ENCODE results near the gene PPIP5K1.

PPIP5K1 gene

DNA sequence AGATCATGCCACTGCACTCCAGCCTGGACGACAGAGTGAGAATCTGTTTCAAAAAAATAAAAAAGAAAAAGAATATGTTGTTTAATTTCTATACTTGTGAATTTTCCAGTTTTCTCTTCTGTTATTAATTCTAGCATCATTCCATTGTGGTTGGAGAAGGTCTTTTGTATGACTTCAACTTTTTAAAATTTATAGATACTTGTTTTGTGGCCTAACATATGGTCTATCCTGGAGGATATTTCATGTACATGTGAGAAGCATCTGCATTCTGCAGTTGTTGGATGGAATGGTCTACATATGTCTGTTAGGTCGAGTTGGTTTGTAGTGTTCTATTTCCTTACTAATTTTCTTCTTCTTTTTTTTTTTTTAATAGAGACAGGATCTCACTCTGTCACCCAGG lies 37.0 kb downstream of the PPIP5K1 start:
- H2AFZ ChIP-seq (ENCODE audit: low read depth), result no peak overlapping the region

DNA sequence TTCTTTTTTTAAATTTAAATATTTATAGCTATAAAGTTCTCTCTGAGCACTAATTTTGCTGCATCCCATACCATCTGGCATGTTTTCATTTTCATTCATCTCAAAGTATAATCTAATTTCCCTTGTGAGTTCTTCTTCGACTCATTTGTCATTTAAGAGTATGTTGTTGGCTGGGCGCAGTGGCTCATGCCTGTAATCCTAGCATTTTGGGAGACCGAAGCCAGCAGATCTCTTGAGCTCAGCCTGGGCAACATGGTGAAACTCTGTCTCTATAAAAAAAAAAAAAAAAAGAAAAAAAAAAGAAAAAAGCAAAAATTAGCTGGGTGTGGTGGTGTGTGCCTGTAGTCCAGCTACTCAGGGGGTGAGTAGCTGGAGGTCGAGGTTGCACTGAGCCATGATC lies 37.8 kb downstream of the PPIP5K1 start:
- H2AFZ ChIP-seq (ENCODE audit: low read depth), result no peak overlapping the region
- no peak overlapping the region for H3K9ac ChIP-seq
- H3K4me3 ChIP-seq (IDR thresholded peaks at IDR 0.05; ENCODE audit: insufficient read depth, low read depth, low read length), result no peak overlapping the region
- no peak overlapping the region for H3K27ac ChIP-seq
- H3K36me3 ChIP-seq (ENCODE audit: insufficient read depth), result no peaks in the 10 kb centered on the region
- TF ChIP-seq, protein P1, sequence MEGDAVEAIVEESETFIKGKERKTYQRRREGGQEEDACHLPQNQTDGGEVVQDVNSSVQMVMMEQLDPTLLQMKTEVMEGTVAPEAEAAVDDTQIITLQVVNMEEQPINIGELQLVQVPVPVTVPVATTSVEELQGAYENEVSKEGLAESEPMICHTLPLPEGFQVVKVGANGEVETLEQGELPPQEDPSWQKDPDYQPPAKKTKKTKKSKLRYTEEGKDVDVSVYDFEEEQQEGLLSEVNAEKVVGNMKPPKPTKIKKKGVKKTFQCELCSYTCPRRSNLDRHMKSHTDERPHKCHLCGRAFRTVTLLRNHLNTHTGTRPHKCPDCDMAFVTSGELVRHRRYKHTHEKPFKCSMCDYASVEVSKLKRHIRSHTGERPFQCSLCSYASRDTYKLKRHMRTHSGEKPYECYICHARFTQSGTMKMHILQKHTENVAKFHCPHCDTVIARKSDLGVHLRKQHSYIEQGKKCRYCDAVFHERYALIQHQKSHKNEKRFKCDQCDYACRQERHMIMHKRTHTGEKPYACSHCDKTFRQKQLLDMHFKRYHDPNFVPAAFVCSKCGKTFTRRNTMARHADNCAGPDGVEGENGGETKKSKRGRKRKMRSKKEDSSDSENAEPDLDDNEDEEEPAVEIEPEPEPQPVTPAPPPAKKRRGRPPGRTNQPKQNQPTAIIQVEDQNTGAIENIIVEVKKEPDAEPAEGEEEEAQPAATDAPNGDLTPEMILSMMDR (conservative IDR thresholded peaks at IDR 0.05; ENCODE audit: low read depth, low read length), result no peak
- no peaks in the 10 kb centered on the region for H3K27me3 ChIP-seq (ENCODE audit: insufficient read depth, low read depth)
- H3K4me2 ChIP-seq, result no peak overlapping the region
- H4K20me1 ChIP-seq (ENCODE audit: insufficient read depth), result no peaks in the 10 kb centered on the region
- no peaks in the 10 kb centered on the region for H3K4me1 ChIP-seq (ENCODE audit: low read depth, poor library complexity, severe bottlenecking)
- no peaks in the 10 kb centered on the region for H3K79me2 ChIP-seq (ENCODE audit: insufficient read depth, low read depth)

More for the DNA sequence above, 37.0 kb downstream of the PPIP5K1 start:
- Histone ChIP-seq H3K27me3 (ENCODE audit: insufficient read depth, low read depth) (no peaks in the 10 kb centered on the region), H3K4me2 (no peak overlapping the region), H3K9ac (no peak overlapping the region), H3K36me3 (ENCODE audit: insufficient read depth) (no peaks in the 10 kb centered on the region), H3K4me3 (IDR thresholded peaks at IDR 0.05; ENCODE audit: insufficient read depth, low read depth, low read length) (no peak overlapping the region), H4K20me1 (ENCODE audit: insufficient read depth) (no peaks in the 10 kb centered on the region), H3K4me1 (ENCODE audit: low read depth, poor library complexity, severe bottlenecking) (no peaks in the 10 kb centered on the region), H3K79me2 (ENCODE audit: insufficient read depth, low read depth) (no peaks in the 10 kb centered on the region), H3K27ac (no peak overlapping the region)
- TF ChIP-seq, protein P1 (conservative IDR thresholded peaks at IDR 0.05; ENCODE audit: low read depth, low read length), result no peak

DNA sequence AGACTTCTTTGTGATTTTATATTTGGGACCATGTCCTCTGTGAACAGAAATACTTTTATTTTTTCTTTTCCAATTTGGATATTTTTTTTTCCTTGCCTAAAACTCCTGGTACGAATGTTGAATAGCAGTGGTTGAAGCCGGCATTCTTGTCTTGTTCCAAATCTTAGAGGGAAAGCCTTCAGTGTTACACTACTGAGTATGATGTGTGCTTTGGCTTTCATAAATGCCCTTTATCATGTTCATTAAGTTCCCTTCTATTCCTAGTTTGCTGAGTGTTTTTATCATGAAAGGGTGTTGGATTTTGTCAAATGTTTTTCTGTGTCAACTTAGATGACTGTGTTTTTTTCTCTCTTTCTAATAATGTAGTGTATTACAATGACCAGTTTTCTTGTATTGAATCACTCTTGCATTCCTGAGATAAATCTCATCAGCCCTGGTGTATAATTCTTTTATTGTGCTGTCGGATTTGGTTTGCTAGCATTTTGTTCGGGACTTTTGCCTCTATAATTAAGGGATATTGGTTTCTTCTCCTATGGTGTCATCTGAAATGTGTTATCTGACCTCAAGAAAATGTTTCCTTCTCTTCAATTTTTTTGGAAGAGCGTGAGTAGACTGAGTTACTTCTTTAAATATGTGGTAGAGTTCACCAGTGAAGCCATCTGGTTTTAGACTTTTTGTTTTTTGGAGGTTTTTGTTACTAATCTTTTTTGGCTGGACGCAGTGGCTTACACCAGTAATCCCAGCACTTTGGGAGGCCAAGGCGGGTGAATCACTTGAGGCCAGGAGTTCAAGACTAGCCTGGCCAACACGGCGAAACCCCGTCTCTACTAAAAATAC lies 39.3 kb downstream of the PPIP5K1 start:
- H4K20me1 ChIP-seq (ENCODE audit: insufficient read depth), result no peaks in the 10 kb centered on the region
- no peak overlapping the region for H3K4me2 ChIP-seq
- H3K4me1 ChIP-seq (ENCODE audit: low read depth, poor library complexity, severe bottlenecking), result no peaks in the 10 kb centered on the region
- no peak overlapping the region for H3K27ac ChIP-seq
- H3K4me3 ChIP-seq (IDR thresholded peaks at IDR 0.05; ENCODE audit: insufficient read depth, low read depth, low read length), result no peak overlapping the region
- no peaks in the 10 kb centered on the region for H3K36me3 ChIP-seq (ENCODE audit: insufficient read depth)
- H3K27me3 ChIP-seq (ENCODE audit: insufficient read depth, low read depth), result no peaks in the 10 kb centered on the region
- no peak overlapping the region for H2AFZ ChIP-seq (ENCODE audit: low read depth)
- TF ChIP-seq, protein P1 (conservative IDR thresholded peaks at IDR 0.05; ENCODE audit: low read depth, low read length), result no peak
- no peaks in the 10 kb centered on the region for H3K79me2 ChIP-seq (ENCODE audit: insufficient read depth, low read depth)
- H3K9ac ChIP-seq, result no peak overlapping the region

DNA sequence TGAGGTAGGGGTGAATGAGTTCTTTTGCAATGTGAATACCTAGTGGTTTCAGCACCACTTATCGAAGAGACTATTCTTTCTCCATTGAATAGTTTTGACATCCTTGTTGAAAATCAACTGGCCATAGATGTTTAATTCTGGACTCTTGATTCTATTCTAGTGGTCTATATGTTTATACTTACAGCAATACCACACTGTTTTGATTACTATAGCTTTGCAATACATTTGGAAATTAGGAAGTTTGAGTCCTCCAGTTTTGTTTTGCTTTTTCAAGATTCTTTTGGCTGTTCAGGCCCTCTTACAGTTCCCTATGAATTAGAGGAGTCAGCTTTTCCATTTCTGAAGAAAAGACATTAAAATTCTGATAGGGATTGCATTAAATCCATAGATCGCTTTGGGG lies 42.5 kb downstream of the PPIP5K1 start:
- H3K4me1 ChIP-seq (ENCODE audit: low read depth, poor library complexity, severe bottlenecking), result no peaks in the 10 kb centered on the region
- no peak overlapping the region for H3K27ac ChIP-seq
- no peak overlapping the region for H3K9ac ChIP-seq
- no peaks in the 10 kb centered on the region for H3K36me3 ChIP-seq (ENCODE audit: insufficient read depth)
- H4K20me1 ChIP-seq (ENCODE audit: insufficient read depth), result no peaks in the 10 kb centered on the region
- H3K4me2 ChIP-seq, result no peak overlapping the region
- no peaks in the 10 kb centered on the region for H3K79me2 ChIP-seq (ENCODE audit: insufficient read depth, low read depth)
- H3K4me3 ChIP-seq (IDR thresholded peaks at IDR 0.05; ENCODE audit: insufficient read depth, low read depth, low read length), result no peak overlapping the region
- H3K27me3 ChIP-seq (ENCODE audit: insufficient read depth, low read depth), result no peaks in the 10 kb centered on the region
- H2AFZ ChIP-seq (ENCODE audit: low read depth), result no peak overlapping the region
- TF ChIP-seq, protein P1 (conservative IDR thresholded peaks at IDR 0.05; ENCODE audit: low read depth, low read length), result no peak
